Smooth muscle cell (in vitro differentiated cells): ENCODE results near the gene POLR1B. TPM values are rescaled to one million over a fixed set of nuclear protein-coding genes. Genes with fewer than 3 reads are reported as not detected.

ENCODE experiments used
- DNase-seq: peaks from one replicate; lab custom pipeline; 2025; ENCODE audit not compliant: unreplicated experiment; lab: John Stamatoyannopoulos, UW
- H2AFZ ChIP-seq: fragments of 200-600 bp; sonication (generic); 2 replicates; pipeline ENCODE4 v1.6.0; 2016; ENCODE audit warnings: antibody characterized with exemption, low read depth, mild to moderate bottlenecking
- H3F3A ChIP-seq: fragments of 200-600 bp; sonication (generic); 2 replicates; pipeline ENCODE4 v1.6.0; 2017; ENCODE audit warnings: antibody characterized with exemption, low read depth
- H3K27ac ChIP-seq: fragments of 200-600 bp; sonication (generic); 2 replicates; pipeline ENCODE4 v1.5.1; 2016; ENCODE audit warnings: low read depth, mild to moderate bottlenecking
- H3K27me3 ChIP-seq: fragments of 200-600 bp; sonication (generic); 2 replicates; pipeline ENCODE4 v1.6.1; 2016; ENCODE audit warnings: low read depth, mild to moderate bottlenecking
- H3K36me3 ChIP-seq: fragments of 200-600 bp; sonication (generic); 2 replicates; pipeline ENCODE4 v1.5.1; 2016; ENCODE audit warnings: low read depth
- H3K4me1 ChIP-seq: fragments of 200-600 bp; sonication (generic); 2 replicates; pipeline ENCODE4 v1.5.1; 2016; ENCODE audit warnings: low read depth
- H3K4me2 ChIP-seq: fragments of 200-600 bp; sonication (generic); 2 replicates; pipeline ENCODE4 v1.6.0; 2016; ENCODE audit warnings: mild to moderate bottlenecking
- H3K4me3 ChIP-seq: fragments of 200-600 bp; sonication (generic); 2 replicates; pipeline ENCODE4 v1.5.1; 2016; ENCODE audit warnings: mild to moderate bottlenecking
- H3K79me2 ChIP-seq: fragments of 200-600 bp; sonication (generic); 2 replicates; pipeline ENCODE4 v1.6.0; 2016; ENCODE audit warnings: low read depth, mild to moderate bottlenecking
- H3K9ac ChIP-seq: fragments of 200-600 bp; sonication (generic); 2 replicates; pipeline ENCODE4 v1.6.0; 2016; ENCODE audit warnings: low read depth
- H3K9me3 ChIP-seq: fragments of 200-600 bp; sonication (generic); replicated peaks from 2 replicates; pipeline ENCODE4 v1.5.1; 2016; ENCODE audit warnings: low read depth
- H4K20me1 ChIP-seq: fragments of 200-600 bp; sonication (generic); 2 replicates; pipeline ENCODE4 v1.6.0; 2016; ENCODE audit warnings: low read depth
- CTCF ChIP-seq: fragments of 200-600 bp; sonication (generic); IDR thresholded peaks from 2 replicates; pipeline ENCODE4 v1.5.1; 2017; ENCODE audit warnings: borderline replicate concordance, mild to moderate bottlenecking, antibody characterized with exemption; ENCODE audit not compliant: insufficient read depth, poor library complexity, severe bottlenecking
- WGBS: methylation state at CpG from one replicate; pipeline ENCODE4 v1.1.7; 2016; ENCODE audit warnings: low lambda C conversion rate; 5-methylcytosine and 5-hydroxymethylcytosine counted together
- polyA plus RNA-seq: library from polyadenylated mRNA; unstranded; fragments of >200 nt; fragmentation: Nextera tagmentation; extraction: Ambion mirVana; gene quantifications from 2 replicates; pipeline ENCODE4 v1.2.1, GENCODE V29; 2016
- total RNA-seq: library from RNA; depleted of rRNA; stranded (reverse); fragments of >200 nt; gene quantifications from 2 replicates; pipeline ENCODE4 v1.2.3, GENCODE V29; 2014

Gene POLR1B
- total and polyA plus RNA-seq, 2 experiments from 2014 or later: 7.4 to 16.9 TPM

GRCh38 chr2:112540906-112541305, 1.4 kb upstream of the POLR1B start:
- Histone ChIP-seq H3K27ac (no peak overlapping the region), H2AFZ (no peak overlapping the region), H4K20me1 (no peaks in the 10 kb centered on the region), H3K4me1 (peaks cover 14% of the 10 kb centered on the region), H3K9me3 (no peaks in the 10 kb centered on the region), H3K27me3 (no peaks in the 10 kb centered on the region), H3K4me3 (peak overlapping the region; percentile 82), H3K79me2 (peaks cover 31% of the 10 kb centered on the region), H3K9ac (no peak overlapping the region), H3F3A (peaks cover 8% of the 10 kb centered on the region), H3K4me2 (peak overlapping the region; percentile 94), H3K36me3 (no peaks in the 10 kb centered on the region)
- 53% methylated on average over 2 of the region's 2 CpGs for WGBS
- no peak for DNase-seq
- no peak for TF ChIP-seq CTCF

- H3K27ac ChIP-seq: peak overlapping the region; percentile 36
- no peaks in the 10 kb centered on the region for H3K36me3 ChIP-seq
- H3K4me2 ChIP-seq: peak overlapping the region; percentile 94
- peak overlapping the region; percentile 51 for H3K9ac ChIP-seq
- TF ChIP-seq CTCF: no peak
- peak overlapping the region; percentile 95 for H2AFZ ChIP-seq
- WGBS: 22% methylated on average over 34 of the region's 34 CpGs
- H4K20me1 ChIP-seq: no peaks in the 10 kb centered on the region
- DNase-seq: peak; percentile 50
- no peaks in the 10 kb centered on the region for H3K9me3 ChIP-seq
- H3K4me1 ChIP-seq: peaks cover 14% of the 10 kb centered on the region
- peak overlapping the region; percentile 82 for H3K4me3 ChIP-seq
- peaks cover 31% of the 10 kb centered on the region for H3K79me2 ChIP-seq
- H3F3A ChIP-seq: peaks cover 8% of the 10 kb centered on the region
- no peaks in the 10 kb centered on the region for H3K27me3 ChIP-seq
Observed at GRCh38 chr2:112541315-112542122, 746 bp upstream of the POLR1B start.

- WGBS: 3% methylated on average over 18 of the region's 18 CpGs
- Histone ChIP-seq H3K4me3 (peak overlapping the region; percentile 82), H3K36me3 (no peaks in the 10 kb centered on the region), H3K27ac (no peak overlapping the region), H3K4me1 (peaks cover 14% of the 10 kb centered on the region), H3K9ac (no peak overlapping the region), H3F3A (peaks cover 8% of the 10 kb centered on the region), H3K9me3 (no peaks in the 10 kb centered on the region), H3K4me2 (peak overlapping the region; percentile 94), H3K79me2 (peaks cover 31% of the 10 kb centered on the region), H2AFZ (peak overlapping the region; percentile 95), H4K20me1 (no peaks in the 10 kb centered on the region), H3K27me3 (no peaks in the 10 kb centered on the region)
- no peak for TF ChIP-seq CTCF
- DNase-seq: no peak
Observed at GRCh38 chr2:112542984-112543661, 858 bp downstream of the POLR1B start.
